M059J (cell line): Measurements from ENCODE around the gene ZNF639. TPM values are rescaled to one million over a fixed set of nuclear protein-coding genes. Genes with fewer than 3 reads are reported as not detected.
A peak's percentile ranks its signal among the peaks of the same experiment; 100 is the strongest.

Source experiments
- DNase-seq: peaks from one replicate; pipeline ENCODE4 v3.0.0-alpha.2; 2012; ENCODE audit warnings: low read depth
- total RNA-seq: library from RNA; depleted of rRNA; stranded (reverse); fragments of >200 nt; shearing (Covaris generic); gene quantifications from 2 replicates; pipeline ENCODE4 v1.2.3, GENCODE V29; 2014

The ZNF639 gene
- total RNA-seq, 1 experiment from 2014 or later, result 87.3 TPM

- no peak for DNase-seq
These were observed 13.4 kb upstream of the ZNF639 start for GRCh38 chr3:179309225-179310078.

GRCh38 chr3:179318876-179319275 is 4.0 kb upstream of the ZNF639 start:
- peak; percentile 45 for DNase-seq

- peak; percentile 67 for DNase-seq
These were observed 1.1 kb upstream of the ZNF639 start for GRCh38 chr3:179321668-179322285.

- DNase-seq, result peak; percentile 73
These were observed 623 bp downstream of the ZNF639 start for GRCh38 chr3:179323197-179324110.

GRCh38 chr3:179324270-179324754 is 1.5 kb downstream of the ZNF639 start:
- DNase-seq, result peak; percentile 42

DNA sequence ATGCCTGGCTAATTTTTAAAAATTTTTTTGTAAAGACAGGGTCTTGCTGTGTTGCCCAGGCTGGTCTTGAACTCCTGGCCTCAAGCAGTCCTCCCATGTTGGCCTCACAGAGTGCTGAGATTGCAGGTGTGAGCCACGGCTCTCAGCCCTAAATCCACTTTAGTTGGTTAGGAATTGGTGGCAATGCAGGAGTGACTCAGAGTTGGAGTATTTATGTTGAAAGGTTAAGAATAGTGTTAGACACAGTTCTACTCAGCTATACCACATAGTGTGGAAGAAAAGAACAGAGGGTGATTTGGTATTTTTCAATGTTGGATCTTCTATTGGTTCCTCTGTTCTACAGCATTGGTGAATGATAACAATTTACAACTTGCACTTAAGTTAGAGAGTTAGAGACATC is 7.6 kb downstream of the ZNF639 start:
- peak; percentile 15 for DNase-seq

DNA sequence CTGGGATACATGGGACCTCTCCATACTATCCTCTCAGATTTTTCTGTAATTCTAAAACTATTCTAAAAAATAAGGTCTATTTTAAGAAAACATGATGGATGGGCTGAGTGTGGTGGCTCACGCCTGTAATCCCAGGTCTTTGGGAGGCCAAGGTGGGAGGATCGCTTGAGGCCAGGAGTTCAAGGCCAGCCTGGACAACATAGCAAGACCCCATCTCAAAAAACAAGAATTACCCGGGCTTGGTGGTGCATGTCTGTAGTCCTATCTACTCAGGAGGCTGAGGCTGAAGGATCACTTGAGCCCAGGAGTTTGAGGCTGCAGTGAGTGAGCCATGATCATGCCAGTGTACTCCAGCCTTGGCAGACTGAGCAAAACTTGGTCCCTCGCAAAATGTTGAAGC is 9.4 kb downstream of the ZNF639 start:
- no peak for DNase-seq

DNA sequence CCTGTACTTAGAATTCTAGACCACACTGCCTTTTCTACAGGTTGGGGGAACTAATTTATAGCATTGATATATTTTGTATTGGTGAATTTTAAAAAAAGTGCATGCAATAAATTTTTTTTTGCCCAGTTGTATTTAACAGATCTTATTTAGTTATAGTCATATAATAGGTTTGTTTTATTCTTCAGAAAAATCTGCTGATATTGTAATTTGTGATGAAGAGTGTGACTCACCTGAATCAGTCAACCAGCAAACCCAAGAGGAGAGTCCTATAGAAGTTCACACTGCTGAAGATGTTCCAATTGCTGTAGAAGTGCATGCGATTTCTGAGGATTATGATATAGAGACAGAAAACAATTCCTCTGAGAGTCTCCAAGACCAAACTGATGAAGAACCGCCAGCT is 10.3 kb downstream of the ZNF639 start:
- no peak for DNase-seq

- no peak for DNase-seq
These were observed 13.6 kb downstream of the ZNF639 start for GRCh38 chr3:179336345-179336929.

DNA sequence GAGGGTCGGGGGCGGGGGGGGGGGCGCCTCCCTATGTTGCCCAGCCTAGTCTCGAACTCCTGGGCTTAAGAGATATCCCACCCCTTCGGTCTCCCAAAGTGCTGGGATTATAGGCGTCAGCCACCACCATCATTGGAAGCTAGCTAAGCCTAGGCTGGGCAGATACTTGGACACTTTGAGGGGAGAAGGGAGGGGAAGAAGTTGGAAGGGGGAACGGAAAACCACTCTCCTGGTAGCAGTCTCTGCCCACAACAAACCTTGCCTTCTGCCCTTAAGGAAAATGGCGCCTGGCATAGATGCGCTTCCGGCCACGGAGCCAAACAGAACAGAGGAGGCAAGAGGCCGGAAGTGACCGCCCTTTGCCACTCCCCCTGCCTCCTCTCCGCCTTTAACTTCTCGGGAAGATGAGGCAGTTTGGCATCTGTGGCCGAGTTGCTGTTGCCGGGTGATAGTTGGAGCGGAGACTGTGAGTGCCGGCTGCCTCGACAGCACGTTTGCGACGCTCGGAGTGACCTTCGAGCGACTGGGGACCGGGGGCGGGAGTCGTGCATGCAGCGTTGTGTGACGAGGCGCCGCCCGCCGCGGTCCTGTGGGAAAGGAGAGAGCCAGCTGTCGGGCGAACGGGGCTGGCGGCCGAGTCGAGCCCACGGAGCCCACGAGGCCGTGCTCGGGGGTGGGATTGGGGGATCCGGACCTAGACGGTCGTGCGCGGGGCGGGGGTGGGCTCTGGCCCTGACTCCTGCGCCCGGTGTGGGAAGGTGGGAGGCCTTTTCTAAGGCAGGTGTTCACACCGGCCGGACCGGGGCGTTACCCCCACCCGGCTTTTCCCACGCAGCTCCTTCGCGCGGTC is 24.7 kb downstream of the ZNF639 start, which contains the start of gene MFN1:
Gene MFN1 (plus strand): TSS at position 365 of the 850 bp plus-strand sequence. CDS start 1,143 bp downstream, outside the sequence.
- peak; percentile 99 for DNase-seq

DNA sequence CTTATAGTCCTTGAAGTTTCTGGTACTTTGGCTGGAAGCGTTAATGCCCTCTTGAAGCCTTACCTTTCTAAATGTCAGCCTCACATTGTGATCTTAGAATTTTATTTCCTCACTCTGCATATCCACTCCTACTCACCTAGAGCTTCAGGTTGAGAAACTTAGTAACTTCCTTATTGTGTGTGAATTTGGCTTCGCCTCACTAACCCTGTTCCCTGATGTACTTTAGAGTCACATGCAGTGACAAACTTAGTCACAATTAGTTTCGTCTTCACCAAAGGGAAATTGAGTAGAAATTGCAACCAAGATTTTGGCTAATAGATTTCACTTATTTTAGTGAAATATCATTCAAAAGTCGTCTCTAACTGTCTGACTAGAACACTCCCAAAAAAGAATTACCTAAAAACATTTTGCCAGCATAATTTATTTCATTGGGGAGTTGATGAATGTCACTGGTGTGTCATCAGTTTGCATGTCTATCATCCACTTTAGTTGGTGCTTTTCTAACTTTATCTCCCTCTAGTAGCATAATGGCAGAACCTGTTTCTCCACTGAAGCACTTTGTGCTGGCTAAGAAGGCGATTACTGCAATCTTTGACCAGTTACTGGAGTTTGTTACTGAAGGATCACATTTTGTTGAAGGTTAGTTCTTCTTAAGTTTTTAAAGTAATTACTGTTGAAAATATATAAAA is 25.6 kb downstream of the ZNF639 start:
- DNase-seq, result peak; percentile 20

GRCh38 chr3:179355996-179356395 is 33.2 kb downstream of the ZNF639 start:
- no peak for DNase-seq

- no peak for DNase-seq
These were observed 40.5 kb downstream of the ZNF639 start for GRCh38 chr3:179363332-179363731.

GRCh38 chr3:179369621-179370020 is 46.8 kb downstream of the ZNF639 start:
- DNase-seq, result no peak

DNA sequence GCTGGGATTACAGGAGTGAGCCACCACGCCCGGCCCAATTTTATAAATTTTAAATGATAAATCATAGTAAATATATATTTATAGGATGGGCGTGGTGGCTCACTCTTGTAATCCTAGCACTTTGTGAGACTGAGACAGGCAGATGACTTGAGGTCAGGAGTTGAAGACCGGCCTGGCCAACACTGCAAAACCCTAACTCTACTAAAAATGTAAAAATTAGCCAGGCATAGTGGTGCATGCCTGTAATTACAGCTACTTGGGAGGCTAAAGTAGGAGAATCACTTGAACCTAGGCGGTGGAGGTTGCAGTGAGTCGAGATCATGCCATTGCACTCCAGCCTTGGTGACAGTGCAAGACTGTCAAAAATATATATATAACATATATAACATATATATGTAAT is 51.1 kb downstream of the ZNF639 start:
- DNase-seq, result no peak

DNA sequence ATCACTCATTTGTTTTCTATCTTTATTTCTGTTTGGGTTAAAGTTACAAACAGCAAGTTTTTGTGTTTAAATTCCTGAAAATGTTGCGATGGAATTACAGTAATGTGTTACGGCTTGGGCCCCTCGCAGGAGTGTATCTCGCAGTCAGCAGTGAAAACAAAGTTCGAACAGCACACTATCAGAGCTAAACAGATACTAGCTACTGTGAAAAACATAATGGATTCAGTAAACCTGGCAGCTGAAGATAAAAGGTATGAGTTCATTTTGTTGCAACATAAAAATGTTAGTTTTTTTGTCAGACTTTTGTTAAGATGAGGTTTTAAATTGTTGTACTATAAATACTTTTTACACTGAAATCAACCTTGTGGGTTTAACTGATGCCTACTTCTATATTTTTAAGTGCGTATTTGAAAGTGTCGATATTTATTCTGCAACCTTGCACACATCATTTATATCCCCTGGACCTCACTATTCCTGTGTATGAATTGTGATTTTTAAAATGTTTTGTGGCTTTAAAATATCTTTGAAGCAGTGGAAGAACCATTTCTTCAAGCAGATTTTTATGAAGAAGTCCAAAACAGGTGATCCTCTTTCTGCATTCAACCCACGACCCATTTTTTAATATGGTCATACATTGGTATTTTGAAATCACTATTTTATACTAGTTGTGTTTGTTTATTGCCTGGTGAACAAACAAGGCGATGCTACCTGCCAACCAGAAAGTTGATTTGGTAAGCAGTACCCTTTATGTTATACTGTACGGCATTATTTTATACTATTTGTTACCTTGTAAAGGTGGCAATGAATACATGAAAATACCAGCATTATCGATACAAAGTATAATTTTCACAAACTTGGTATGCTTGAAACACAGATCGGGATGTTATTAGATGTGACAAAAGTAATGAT is 52.5 kb downstream of the ZNF639 start:
- DNase-seq, result no peak

DNA sequence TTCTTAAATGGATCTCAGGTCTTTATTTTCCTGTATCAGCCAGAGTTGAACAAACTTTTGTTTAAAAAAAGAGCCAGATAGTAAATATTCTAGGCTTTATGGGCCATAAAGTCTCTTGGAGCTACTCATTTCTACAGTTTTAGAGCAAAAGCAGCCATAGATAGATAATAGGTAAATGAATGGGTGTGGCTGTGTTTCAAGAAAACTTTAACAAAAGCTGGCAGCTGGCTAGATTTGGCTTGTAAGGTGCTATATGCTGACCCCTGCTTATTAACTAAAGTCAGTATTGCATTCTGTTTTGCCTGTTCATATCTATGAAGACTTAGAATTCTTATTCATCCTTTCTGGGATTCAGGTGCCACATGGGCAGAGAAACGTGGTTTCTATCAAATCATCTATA is 53.6 kb downstream of the ZNF639 start:
- no peak for DNase-seq
